C4-2B (cell line): ENCODE data around the gene DNAJC30.

Experiments used
- H3K27ac ChIP-seq: fragments of 450-650 bp; 2 replicates; pipeline ENCODE4 v1.5.1; 2017
- ZFX ChIP-seq: fragments of 450-650 bp; IDR thresholded peaks from 2 replicates; pipeline ENCODE4 v1.6.1; 2017
- TF ChIP-seq, protein P1 (sequence below): fragments of 450-650 bp; conservative IDR thresholded peaks from 2 replicates; pipeline ENCODE4 v1.5.1; 2017; ENCODE audit warnings: mild to moderate bottlenecking

DNAJC30 gene

GRCh38 chr7:73705551-73705920 is 22.3 kb upstream of the DNAJC30 start:
- no peak for TF ChIP-seq ZFX
- TF ChIP-seq, protein P1, sequence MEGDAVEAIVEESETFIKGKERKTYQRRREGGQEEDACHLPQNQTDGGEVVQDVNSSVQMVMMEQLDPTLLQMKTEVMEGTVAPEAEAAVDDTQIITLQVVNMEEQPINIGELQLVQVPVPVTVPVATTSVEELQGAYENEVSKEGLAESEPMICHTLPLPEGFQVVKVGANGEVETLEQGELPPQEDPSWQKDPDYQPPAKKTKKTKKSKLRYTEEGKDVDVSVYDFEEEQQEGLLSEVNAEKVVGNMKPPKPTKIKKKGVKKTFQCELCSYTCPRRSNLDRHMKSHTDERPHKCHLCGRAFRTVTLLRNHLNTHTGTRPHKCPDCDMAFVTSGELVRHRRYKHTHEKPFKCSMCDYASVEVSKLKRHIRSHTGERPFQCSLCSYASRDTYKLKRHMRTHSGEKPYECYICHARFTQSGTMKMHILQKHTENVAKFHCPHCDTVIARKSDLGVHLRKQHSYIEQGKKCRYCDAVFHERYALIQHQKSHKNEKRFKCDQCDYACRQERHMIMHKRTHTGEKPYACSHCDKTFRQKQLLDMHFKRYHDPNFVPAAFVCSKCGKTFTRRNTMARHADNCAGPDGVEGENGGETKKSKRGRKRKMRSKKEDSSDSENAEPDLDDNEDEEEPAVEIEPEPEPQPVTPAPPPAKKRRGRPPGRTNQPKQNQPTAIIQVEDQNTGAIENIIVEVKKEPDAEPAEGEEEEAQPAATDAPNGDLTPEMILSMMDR, result no peak
- no peak overlapping the region for H3K27ac ChIP-seq

DNA sequence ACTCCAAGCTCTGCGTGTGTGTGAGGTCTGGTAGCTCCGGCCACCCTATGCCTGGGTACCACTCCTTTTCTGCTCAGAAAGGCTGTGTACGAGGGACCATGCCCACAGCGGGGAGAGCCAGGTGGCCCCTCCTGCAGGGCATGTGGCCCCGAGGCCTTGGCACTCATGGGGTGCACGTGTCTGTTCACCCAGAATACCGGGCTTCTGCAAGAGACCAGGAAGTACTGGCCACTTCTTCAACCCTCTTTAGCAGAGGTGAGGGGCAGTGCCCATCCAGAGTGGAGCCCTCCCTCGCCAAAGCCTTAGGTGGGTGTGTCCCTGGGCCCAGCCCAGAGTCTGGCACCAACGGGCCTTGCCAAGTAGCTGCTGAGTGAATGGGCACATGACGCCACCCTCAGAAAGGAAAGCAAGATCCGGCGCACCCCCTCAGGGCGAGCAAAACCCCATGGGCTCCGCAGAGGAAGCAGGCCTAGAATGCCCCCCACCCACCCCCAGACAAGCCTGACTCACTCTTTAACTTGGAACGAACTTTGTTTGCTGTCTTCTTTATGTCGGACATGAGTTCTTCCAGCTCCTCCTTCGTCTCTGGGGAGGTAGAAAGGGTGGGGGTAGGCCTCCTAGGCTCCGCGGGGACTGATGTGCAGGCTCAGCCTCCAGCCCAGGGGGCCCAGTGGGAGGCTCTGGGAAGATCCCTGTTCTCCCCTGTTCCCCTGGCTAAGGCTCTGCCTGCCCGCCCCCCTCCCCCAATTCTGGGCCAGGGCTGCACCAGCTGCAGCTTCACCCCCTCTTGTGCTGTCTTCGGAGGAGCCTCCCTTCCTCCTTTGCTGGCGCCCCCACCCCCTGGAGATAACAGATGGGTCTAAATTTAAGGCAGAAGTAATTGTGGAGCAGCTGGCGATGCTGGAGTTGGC is 21.6 kb upstream of the DNAJC30 start:
- TF ChIP-seq ZFX, result no peak
- TF ChIP-seq, protein P1, result no peak
- H3K27ac ChIP-seq, result no peak overlapping the region

- no peak overlapping the region for H3K27ac ChIP-seq
- TF ChIP-seq, protein P1, result no peak
- no peak for TF ChIP-seq ZFX
Measured at GRCh38 chr7:73703757-73704639, 20.7 kb upstream of the DNAJC30 start.

DNA sequence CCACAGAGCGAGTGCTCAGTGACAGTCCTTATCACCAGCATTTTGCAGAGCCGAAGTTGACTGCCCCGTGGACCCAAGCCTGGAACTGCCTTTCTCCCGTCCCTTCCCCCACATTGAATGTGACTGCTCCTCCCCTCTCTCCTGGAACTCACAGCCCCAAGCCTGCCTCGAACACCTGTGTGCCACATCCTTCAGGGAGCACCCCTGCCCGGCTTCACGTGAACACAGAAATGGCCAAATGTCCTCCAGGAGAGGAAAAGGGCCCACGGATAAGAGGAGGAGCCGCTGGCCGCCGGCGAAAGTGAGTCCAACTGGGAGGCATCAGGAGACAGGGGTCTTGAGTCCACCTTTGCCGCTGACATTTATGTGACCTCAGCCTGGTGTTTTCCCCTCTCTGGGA is 20.0 kb upstream of the DNAJC30 start:
- TF ChIP-seq, protein P1, result no peak
- TF ChIP-seq ZFX, result no peak
- H3K27ac ChIP-seq, result no peak overlapping the region

DNA sequence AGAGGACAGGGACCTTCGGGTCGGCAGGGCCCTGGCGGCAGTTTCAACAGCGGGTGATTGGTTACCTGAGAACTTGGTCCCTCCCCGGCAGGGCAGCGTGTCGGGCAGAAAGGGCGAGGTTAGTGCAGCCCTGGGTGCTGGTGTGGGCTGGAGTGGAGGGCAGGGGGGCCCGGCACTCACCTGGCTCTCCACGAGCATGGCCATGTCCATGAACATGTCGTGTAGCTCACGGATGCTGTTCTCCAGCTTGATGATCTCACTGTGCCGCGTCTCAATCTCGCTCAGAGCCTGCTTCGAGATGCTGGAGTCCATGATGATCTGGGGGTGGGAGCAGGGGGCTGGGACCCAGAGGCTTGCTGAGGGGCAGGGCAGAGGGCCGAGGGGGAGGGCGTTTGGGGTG is 19.4 kb upstream of the DNAJC30 start:
- TF ChIP-seq, protein P1, result no peak
- TF ChIP-seq ZFX, result no peak
- no peak overlapping the region for H3K27ac ChIP-seq

DNA sequence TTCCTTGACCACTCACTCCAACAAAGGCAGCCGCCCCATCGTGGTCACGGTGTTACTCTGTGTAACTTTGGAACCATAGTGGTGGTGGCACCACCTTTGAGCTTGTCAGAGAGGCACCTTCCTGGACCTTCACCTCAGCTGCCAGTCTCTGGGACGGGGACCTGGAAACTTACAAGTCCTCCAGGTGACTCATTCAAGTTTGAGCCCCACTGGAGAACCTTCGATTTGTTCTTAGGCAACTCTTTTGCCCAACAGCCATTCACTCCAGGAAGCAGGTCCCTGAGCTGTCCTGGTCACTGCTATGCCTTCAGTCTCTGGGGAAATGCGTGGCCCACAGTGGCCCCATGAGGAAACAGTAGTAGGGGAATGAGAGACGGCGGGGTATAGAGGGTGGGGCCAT is 19.0 kb upstream of the DNAJC30 start:
- TF ChIP-seq, protein P1, result no peak
- no peak for TF ChIP-seq ZFX
- no peak overlapping the region for H3K27ac ChIP-seq
